Aorta (tissue), 5 donors: Measurements from ENCODE around the gene OR6F1. TPM values are rescaled to one million over a fixed set of nuclear protein-coding genes. Genes with fewer than 3 reads are reported as not detected.

Experiments
- ATAC-seq: fragments of 200-7000 bp; cut with Tn5 transposase; one replicate; pipeline ENCODE4 v1.9.1; 2022; ENCODE audit warnings: moderate library complexity; ENCODE audit not compliant: low FRiP score
- DNase-seq, 2 donors: peaks; one replicate each; pipeline ENCODE4 v3.0.0-alpha.2; 2020
- H3K27ac ChIP-seq, 2 donors: one replicate each; pipeline ENCODE4 v1.5.1; 2013; ENCODE audit warnings: low read length in 2 of 2, mild to moderate bottlenecking in 2 of 2, moderate library complexity in 2 of 2, control low read depth in 1 of 2, inconsistent platforms in 1 of 2, low read depth in 1 of 2
- H3K27me3 ChIP-seq, 2 donors: one replicate each; pipeline ENCODE4 v1.6.1; 2013; ENCODE audit warnings: control low read depth in 1 of 2, low read length in 1 of 2, mild to moderate bottlenecking in 1 of 2, moderate library complexity in 1 of 2; ENCODE audit not compliant: insufficient read depth in 2 of 2, control insufficient read depth in 1 of 2
- H3K36me3 ChIP-seq, 2 donors: one replicate each; pipeline ENCODE4 v1.6.1; 2013; ENCODE audit warnings: control low read depth in 1 of 2, low read length in 1 of 2, mild to moderate bottlenecking in 1 of 2; ENCODE audit not compliant: insufficient read depth in 2 of 2, control insufficient read depth in 1 of 2
- H3K4me1 ChIP-seq, 2 donors: one replicate each; pipeline ENCODE4 v1.6.1; 2013; ENCODE audit warnings: low read length in 2 of 2, control low read depth in 1 of 2, mild to moderate bottlenecking in 1 of 2, moderate library complexity in 1 of 2; ENCODE audit not compliant: insufficient read depth in 2 of 2, control insufficient read depth in 1 of 2
- H3K4me3 ChIP-seq, 2 donors: one replicate each; pipeline ENCODE4 v1.5.1; 2013; ENCODE audit warnings: low read length in 2 of 2, control low read depth in 1 of 2, mild to moderate bottlenecking in 1 of 2
- H3K9me3 ChIP-seq: one replicate; pipeline ENCODE4 v1.6.1; 2013; ENCODE audit warnings: mild to moderate bottlenecking, low read length; ENCODE audit not compliant: control insufficient read depth
- WGBS, 2 donors: extraction: QIAGEN DNeasy Blood & Tissue Kit; methylation state at CpG; one replicate each; pipeline ENCODE4 v1.1.7; 2013; 5-methylcytosine and 5-hydroxymethylcytosine counted together
- intact Hi-C, 2 donors: fragments of 100-400 bp; cut with DNase I; formaldehyde crosslinking; loops; one replicate each; pipeline versions ENCODE4 v1.14.2 to v1.15.0; 2022
- polyA plus RNA-seq, 2 donors: library from polyadenylated mRNA; stranded (reverse); fragments of 200-250 nt; gene quantifications; one replicate each; pipeline ENCODE4 v1.2.3, GENCODE V29; 2013
- total RNA-seq, 2 donors: library from RNA; stranded (reverse); fragmentation: NEBNext Ultra II Directional; extraction: Animal tissue kit (Norgen Biotek cat#: 25700); gene quantifications; one replicate each; pipeline ENCODE4 v1.2.1, GENCODE V29; 2021
- donor health status: healthy with polysubstance abuse.
- donor health status: Bipolar disorder and iron deficiency.
- donor health status: DM: no; HTN: no; CAD: no.
- donor health status: DM: no; HTN: no; CAD: no.
- donor health status: DM: yes; HTN: yes; CAD: no.

The OR6F1 gene
- total and polyA plus RNA-seq, 4 donors, result not detected

DNA sequence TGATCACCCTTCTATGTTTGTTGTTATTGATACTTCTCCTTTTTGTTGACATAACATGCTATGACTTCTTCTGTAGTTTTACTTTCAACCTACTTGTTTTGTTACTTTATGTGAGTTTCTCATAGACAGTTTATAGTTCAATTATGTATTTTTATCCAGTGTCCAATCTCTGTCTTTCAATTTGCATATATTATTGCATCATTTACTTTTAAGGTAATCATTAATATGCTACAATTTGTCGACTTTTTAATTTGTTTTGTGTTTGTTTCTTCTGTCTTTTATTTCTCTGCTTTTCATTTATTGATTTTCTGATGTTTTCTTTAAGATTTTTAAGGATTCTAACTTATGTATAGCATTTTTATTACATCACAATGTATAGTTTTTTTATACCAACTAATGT lies 47.2 kb downstream of the OR6F1 start:
- Histone ChIP-seq H3K27ac (no peak overlapping the region), H3K9me3 (no peaks in the 10 kb centered on the region), H3K36me3 (no peaks in the 10 kb centered on the region), H3K27me3 (peaks cover 0 to 1% of the 10 kb centered on the region in 2 donors), H3K4me3 (no peak overlapping the region), H3K4me1 (no peaks in the 10 kb centered on the region)
- ATAC-seq, result no peak
- DNase-seq, result no peak
- WGBS, 2 donors, result 24 to 30% methylated on average over 1 of the region's 1 CpG
- intact Hi-C loops, result no loop called here

Other genes with a start within 250 kb of the OR6F1 start
- gene OR2C3, start 180.2 kb downstream of the OR6F1 start, total RNA-seq, result not detected
- not detected for gene OR2C3, start 180.2 kb downstream of the OR6F1 start, polyA plus RNA-seq
- under 1 TPM; 0.06 to 0.81 TPM for gene GCSAML, start 167.5 kb downstream of the OR6F1 start, total RNA-seq
- not detected for gene GCSAML, start 167.5 kb downstream of the OR6F1 start, polyA plus RNA-seq
- gene OR2G2, start 128.3 kb downstream of the OR6F1 start, total RNA-seq, result not detected
- gene OR2G2, start 128.3 kb downstream of the OR6F1 start, polyA plus RNA-seq, result not detected
- gene OR2G3, start 111.1 kb downstream of the OR6F1 start, total RNA-seq, result not detected
- not detected for gene OR2G3, start 111.1 kb downstream of the OR6F1 start, polyA plus RNA-seq
- gene OR13G1, start 36.9 kb downstream of the OR6F1 start, total RNA-seq, result not detected
- not detected for gene OR13G1, start 36.9 kb downstream of the OR6F1 start, polyA plus RNA-seq
- gene OR14K1, start 22.0 kb upstream of the OR6F1 start, total RNA-seq, result under 1 TPM; 0.42 to 0.62 TPM
- gene OR14K1, start 22.0 kb upstream of the OR6F1 start, polyA plus RNA-seq, result not detected
- gene OR14A2, start 31.5 kb upstream of the OR6F1 start, total RNA-seq, result not detected
- gene OR14A2, start 31.5 kb upstream of the OR6F1 start, polyA plus RNA-seq, result not detected
- gene OR1C1, start 43.9 kb upstream of the OR6F1 start, total RNA-seq, result not detected
- not detected for gene OR1C1, start 43.9 kb upstream of the OR6F1 start, polyA plus RNA-seq
- not detected for gene OR14A16, start 107.5 kb upstream of the OR6F1 start, total RNA-seq
- not detected for gene OR14A16, start 107.5 kb upstream of the OR6F1 start, polyA plus RNA-seq
- gene OR11L1, start 125.2 kb upstream of the OR6F1 start, total RNA-seq, result not detected
- gene OR11L1, start 125.2 kb upstream of the OR6F1 start, polyA plus RNA-seq, result not detected
- 1 to 10 TPM; 1.3 to 3.2 TPM for gene TRIM58, start 140.5 kb upstream of the OR6F1 start, total RNA-seq
- gene TRIM58, start 140.5 kb upstream of the OR6F1 start, polyA plus RNA-seq, result under 1 TPM in 1 of 2 donors, not detected in 1; 0.38 TPM
- gene OR2W3, start 178.9 kb upstream of the OR6F1 start, total RNA-seq, result under 1 TPM; 0.39 to 0.42 TPM
- not detected for gene OR2W3, start 178.9 kb upstream of the OR6F1 start, polyA plus RNA-seq
- not detected for gene OR2T8, start 203.6 kb upstream of the OR6F1 start, total RNA-seq
- gene OR2T8, start 203.6 kb upstream of the OR6F1 start, polyA plus RNA-seq, result not detected
- gene OR2AJ1, start 208.2 kb upstream of the OR6F1 start, total RNA-seq, result not detected
- gene OR2AJ1, start 208.2 kb upstream of the OR6F1 start, polyA plus RNA-seq, result not detected
- under 1 TPM in 1 of 2 donors, not detected in 1; 0.69 TPM for gene OR2L8, start 232.2 kb upstream of the OR6F1 start, total RNA-seq
- not detected for gene OR2L8, start 232.2 kb upstream of the OR6F1 start, polyA plus RNA-seq
- not detected for gene OR2AK2, start 248.6 kb upstream of the OR6F1 start, total RNA-seq
- not detected for gene OR2AK2, start 248.6 kb upstream of the OR6F1 start, polyA plus RNA-seq